GM19328 (cell line): Measurements from ENCODE around the gene LRP6.
"Not testable (repeated sequence)": the region's sequence is repeated elsewhere in the genome, so short reads cannot be mapped to it uniquely, and the experiment has no call there.

ENCODE experiments used
- ATAC-seq: cut with Tn5 transposase; IDR thresholded peaks from one replicate; pipeline ENCODE4 v1.9.1; 2021; ENCODE audit warnings: mild to moderate bottlenecking, moderate library complexity; ENCODE audit not compliant: unreplicated experiment

The LRP6 gene

DNA sequence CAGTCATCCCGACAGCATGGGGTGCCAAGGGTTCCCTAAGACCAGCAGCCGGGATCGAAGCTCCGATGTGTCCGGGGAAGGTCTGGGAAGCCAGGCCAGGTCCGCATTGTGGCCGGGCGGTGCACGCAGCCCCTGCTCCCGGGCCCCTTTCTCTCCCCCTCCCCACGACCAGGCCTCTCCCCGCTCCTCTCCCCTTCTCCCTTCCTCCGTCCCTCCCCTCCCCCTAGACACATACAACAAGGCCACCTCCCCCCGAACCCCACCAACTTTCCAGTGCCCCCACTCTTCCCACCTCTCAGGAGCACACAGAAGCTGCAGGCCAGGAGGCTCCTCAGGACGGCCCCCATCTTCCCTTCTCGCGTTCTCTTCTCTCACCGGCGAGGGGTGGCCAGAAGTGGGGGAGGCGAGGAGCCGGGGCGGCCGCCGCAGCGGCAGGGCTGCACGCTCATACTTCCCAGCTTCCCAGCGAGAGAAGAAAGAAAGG lies 413 bp downstream of the LRP6 start:
- peak; percentile 28 for ATAC-seq

DNA sequence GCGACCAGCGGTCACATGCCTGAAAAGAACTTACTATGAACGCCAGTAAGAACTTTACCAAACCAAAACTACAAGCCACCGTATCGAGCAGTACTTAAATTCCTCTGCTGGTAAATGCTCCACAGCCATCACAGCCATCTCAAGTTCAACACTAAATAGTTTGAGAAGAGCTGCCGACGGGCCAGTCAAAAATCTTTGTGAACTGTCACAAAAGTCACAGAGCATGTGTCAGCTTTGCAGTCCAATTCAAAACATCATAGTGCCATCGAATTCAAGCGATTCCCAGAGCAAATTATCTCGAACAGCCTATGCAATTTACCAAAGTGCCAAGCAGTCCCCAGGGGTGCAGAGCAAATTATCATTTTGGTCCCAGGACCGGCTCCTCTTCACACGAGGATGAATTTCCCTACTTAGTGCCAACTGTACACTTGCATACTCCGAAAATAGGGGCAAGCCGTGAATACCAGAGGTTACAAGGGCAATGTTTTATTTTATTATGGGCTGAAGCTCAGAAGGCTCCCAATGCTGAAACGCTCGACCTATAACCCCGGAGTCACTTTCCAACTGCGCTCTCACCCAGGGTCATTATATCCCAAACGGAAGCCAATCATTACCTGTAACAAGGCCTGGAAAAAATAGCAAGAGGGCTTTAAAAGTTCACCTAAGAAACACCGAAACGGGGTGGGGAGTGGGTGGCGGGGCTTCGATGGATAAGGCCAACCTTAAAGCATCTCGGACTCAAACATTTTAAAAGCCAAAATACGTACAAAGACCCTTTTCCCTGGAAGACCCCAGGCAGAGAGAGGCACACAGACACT lies 1.1 kb downstream of the LRP6 start:
- ATAC-seq, result no peak

DNA sequence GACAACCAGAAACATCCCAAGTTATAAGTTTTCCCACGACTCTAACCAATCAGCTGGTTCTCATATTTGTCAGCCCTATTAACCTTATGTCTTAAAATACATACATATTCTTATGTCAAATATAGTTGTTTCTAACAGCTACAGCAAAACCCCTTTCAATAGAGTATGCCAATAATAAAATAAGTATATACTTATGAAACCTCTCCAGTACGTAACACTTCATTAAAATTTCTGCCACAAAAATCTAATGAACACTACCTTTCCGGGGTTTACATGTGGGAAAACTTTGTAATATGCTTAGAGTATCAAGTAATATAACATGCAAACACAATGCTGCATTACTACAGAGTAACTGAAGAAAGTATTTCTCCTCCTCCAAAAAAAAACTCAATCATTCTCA lies 1.8 kb downstream of the LRP6 start:
- ATAC-seq, result no peak

DNA sequence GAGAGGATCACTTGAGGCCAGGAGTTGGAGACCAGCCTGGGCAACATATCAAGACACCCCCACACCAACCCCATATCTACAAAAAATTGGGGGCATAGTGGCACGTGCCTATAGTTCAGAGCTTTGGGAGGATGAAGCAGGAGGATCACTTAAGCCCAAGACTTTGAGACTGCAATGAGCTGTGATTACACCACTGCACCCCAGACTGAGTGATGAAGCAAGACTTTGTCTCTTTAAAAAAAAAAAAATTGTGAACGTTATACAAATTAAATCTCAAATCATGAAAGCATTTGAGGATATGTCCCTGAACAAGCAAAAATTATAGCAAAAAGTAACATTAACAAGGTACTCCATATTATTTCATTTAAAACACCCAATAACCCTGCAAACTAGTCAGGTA lies 2.9 kb downstream of the LRP6 start:
- no peak for ATAC-seq

DNA sequence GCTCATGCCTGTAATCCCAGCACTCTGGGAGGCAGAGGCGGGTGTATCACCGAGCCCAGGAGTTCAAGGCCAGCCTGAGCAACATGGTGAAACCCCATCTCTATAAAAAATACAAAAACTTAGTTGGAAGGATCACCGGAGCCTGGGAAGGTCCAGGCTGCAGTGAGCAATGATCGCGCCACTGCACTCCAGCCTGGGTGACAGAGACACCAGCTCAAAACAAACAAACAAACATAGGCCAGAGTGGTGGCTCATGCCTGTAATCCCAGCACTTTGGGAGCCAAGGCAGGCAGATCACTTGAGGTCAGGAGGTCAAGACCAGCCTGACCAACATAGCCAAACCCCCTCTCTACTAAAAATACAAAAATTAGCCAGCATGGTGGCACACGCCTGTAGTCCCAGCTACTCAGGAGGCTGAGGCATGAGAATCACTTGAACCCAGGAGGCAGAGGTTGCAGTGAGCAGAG lies 10.5 kb downstream of the LRP6 start:
- not testable (repeated sequence) for ATAC-seq

DNA sequence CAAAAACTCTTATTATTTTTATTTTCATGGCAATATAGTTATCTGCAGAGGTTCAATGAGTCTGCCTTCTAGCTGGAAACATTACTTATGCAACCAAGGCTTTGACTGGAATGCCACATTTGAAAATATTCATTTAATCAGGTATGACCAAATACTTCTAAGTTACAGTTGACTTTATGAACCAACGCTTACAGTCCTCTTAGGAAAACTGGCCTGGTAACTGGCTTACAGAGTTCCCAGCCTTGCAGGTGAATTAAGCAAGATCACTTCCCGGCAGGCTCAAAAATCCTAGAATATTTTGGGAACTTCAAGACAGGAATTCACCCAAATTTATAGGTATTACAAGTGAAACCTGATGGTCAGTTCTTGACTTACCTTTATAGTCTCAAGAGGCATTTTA lies 12.3 kb downstream of the LRP6 start:
- no peak for ATAC-seq

DNA sequence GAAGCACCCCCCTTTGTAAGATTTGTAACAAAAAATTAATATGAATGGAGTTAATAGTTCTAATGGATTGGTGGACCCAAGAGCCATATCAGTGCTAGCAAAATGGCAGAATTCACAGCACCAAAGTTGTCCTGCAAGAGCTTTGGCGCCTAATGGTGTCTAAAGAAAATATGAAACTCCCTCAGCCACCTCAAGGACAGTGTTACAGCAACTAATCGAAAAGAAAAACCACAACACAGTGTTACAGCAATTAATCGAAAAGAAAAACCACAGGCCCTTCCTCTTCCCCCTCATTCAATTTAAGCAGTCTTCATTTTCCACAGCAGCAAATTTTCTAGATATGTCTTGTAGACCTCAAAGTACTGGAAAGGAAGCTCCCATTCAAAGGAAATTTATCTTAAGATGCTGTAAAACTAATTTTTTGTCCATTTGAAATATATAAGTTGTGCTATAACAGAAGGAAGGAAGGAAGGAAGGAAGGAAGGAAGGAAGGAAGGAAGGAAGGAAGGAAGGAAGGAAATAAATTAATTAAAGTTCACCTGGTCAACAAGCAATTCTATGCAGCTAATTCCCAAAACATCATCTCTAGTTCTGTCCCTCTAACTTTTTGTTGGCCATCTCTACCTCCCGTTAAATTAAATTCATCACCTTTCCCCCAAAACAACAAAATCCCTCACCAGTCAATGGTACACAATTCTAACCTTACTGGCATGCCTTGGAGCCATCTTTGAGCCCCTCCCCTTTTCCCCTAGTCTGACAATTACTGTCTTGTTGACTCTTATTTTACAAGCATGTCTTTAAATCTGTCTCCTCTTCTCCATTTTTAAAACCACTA lies 17.4 kb downstream of the LRP6 start:
- ATAC-seq, result no peak

DNA sequence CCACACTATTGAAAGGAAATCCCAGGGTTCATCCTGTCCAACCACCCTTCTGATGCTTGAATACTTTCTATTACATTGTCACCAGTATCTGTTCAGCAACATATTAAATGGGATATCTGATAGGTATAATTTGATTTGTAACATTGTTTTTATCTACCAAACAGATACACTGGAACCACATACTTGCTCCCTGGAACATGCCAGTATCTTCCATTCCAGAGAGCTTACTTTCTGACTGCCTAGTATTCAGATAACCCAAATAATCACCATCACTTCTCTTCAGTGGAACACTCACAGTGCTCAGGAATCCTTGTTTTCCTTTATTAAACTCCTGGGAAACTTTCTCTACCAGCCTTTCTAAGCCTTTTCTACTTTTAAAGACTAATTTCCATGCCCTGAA lies 19.3 kb downstream of the LRP6 start:
- no peak for ATAC-seq

DNA sequence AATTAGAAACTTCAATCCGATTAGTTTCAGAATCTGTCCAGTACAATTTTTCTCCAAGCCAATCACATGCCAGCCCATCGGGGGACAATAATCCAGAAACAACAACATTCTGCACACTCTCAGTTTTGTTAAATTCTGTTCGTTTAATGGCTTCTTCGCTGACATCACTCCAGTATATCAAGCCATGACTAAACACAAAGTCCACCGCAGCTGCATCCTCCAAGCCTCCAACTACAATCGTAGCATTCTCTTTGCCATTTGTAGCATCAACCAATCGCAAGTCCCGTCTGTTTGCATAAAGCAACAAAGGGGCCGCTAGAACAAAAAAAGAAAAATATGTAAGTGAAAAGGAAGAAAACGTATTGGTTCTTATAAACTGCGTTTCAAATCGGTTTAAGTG lies 22.5 kb downstream of the LRP6 start:
- ATAC-seq, result no peak

DNA sequence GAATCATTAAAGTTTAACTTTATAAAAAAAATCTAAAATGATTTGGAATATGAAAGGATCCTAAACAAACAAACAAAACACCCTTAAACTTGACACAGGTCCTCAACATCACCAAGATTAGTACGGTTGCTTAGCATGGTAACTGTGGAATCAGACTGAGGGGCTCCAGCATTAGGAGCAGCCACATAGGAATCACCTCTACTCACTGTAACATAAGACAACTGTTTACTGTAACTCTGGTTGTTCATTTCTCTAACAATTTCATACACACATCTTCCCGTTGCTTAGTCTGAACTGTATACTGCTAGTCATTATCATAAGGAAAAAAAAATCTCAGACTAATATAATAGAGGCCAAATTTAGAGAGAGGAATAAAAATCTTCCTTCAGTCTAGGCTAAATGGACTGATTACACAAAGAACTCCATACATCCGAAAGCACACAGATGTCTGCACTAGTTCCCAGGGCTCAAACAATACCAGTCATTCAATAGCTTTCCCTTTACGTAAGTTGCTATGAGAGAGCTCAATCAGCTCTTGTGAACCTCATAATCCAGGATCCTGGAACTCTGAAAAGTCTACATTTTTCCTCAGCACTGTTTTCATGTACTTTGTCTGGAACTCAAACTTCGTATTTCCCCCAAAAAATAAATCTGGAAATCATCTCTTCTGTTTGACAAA lies 26.0 kb downstream of the LRP6 start:
- no peak for ATAC-seq

DNA sequence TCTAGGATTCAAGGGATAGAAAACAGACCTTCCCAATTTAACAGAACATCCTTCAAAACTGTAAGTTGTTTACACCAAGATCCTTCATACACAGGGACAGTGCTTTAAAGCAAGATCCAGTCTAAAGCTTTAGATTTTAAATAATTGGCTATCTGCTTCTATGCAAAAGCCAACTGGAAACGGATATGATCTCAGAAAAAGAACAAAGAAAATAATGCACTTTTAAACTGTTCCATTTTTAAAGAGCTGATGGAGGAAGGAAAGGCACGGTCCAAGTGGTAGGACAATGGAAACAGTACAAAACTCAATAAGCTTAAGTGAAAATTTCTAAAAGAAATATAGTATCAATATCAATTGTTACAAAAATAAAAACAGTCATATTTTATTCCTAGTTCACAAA lies 27.7 kb downstream of the LRP6 start:
- no peak for ATAC-seq

DNA sequence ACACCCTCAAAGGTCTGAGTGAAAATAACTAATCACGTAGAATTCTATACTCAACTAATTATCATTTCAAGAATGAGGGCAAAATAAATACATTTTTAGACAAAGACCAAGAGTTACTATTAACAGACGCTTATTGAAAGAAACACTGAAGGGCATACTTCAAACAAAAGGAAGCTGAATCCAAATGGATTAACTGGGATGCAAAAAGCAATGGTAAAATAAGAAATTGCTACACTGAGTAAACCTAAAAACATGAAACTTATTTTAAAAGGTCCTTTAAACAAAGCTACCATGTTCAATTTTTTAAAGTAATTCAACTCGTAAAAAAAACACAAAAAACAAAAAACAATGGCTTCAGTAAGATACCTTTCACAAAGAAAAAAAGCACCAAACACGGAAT lies 28.2 kb downstream of the LRP6 start:
- no peak for ATAC-seq

DNA sequence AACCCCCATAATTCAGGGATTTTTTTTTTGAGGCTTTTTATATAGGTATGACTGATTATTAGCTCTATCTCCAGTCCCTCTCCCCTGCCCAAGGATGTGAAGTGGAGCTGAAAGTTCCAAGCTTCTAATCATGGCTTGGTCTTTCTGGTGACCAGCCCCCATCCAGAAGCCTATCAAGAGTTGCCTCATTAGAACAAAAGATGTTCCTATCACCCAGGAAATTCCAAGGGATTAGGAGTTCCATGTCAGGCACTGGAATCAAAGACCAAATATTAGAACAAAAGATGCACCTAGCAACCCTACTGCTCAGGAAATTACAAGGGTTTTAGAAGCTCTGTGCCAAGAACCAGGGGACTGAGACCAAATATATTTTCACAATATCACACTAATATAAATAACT lies 29.9 kb downstream of the LRP6 start:
- no peak for ATAC-seq

DNA sequence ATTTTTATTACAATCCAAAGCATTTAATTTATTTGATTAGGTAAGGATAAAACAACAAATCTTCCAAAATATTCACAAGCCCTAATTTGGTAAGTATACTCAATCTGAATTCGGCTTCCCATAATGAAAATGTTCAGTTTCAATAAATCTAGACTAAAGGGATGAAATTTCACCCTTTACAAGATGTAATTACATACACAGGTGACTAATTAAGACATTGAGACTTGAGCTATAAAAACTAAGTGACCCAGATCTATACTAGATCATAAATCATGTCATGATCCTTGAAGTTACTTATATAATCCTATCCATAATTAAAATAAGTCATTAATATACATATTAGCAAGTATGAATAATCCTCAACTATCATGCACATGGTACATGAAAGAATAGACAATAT lies 36.6 kb downstream of the LRP6 start:
- no peak for ATAC-seq

DNA sequence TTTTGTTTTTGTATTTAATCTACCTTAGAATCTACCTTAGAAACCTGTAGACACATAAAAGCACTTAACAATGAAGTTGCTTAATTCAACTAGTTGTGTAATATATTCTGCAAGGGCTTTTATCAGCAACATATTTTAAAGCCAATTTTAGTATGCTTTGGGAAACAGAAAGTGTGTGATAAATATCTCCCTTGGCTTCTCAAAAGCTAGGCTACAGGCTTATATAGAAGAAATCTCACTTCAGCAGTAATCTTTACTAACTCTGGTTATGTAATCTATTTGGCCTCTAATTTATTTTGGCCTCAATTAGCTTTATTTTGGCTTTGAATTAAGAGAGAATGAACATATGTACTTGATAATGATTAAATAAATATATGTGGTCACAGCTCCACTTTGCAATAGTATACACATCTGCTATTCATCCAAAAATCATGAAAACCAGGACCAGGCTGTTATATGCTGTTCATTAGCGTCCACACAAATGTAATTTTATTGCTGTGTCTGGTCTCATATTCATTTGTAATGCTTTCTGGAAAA lies 37.2 kb downstream of the LRP6 start:
- no peak for ATAC-seq

DNA sequence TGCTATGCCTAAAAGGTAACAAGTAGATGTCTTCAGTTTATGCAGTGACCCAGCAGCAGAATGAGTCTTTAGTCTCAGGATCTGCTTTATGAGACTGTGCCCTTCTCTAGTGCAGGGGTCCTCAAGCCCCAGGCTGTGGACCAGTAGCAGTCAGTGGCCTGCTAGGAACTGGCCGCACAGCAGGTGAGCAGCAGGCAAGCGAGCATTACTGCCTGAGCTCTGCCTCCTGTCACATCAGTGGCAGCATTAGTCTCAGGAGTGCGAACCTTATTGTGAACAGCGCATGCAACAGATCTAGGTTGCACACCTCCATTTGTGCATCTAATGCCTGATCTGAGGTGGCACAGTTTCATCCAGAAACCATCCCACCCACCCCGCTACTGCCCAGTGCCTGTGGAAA lies 38.4 kb downstream of the LRP6 start:
- ATAC-seq, result no peak

DNA sequence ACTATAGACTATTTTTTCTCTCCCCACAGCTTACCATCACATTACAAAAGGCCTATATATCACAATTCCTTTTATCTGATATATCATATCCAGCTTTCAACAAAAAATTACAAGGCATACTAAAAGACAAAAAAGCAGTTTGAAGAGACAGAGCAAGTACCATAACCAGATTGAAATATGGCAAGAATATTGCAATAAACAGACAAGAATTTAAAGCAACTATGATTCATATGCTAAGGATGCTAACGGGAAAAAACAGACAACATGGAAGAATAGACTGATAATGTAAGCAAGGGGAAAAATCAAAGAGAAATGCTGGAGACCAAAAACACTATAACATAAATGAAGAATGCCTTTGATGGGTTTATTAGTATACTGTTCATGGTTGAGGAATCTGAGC lies 40.7 kb downstream of the LRP6 start:
- no peak for ATAC-seq

DNA sequence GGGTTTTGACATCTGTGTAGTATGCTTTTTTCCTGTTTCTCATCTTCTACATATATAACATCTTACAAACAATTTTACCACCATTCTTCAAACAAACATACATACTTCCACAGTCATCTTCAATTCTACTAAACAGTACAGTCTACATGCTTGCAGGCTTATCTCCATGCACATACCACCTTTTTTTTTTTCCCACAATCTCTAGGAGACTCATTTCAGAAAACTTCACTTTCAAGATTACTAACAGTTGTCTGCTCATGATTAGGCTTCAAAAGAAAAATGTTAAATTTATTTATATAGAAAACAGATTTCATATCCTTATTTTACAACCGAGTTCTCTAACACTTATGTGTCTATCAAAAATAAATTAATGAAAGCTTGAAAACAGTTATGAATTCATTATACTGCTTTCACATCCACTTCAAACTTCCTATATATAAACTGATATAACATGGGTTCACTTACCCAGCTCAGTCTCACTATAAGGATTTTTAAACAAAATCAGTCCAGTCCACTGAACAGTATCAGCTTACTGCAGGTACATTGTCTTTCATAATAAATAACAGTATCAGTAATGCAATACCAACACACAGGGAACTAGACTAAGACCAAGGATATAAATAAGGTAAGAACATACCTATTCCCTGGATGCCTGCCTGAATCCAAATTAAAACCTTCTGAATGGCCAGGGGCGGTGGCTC lies 42.5 kb downstream of the LRP6 start:
- no peak for ATAC-seq

DNA sequence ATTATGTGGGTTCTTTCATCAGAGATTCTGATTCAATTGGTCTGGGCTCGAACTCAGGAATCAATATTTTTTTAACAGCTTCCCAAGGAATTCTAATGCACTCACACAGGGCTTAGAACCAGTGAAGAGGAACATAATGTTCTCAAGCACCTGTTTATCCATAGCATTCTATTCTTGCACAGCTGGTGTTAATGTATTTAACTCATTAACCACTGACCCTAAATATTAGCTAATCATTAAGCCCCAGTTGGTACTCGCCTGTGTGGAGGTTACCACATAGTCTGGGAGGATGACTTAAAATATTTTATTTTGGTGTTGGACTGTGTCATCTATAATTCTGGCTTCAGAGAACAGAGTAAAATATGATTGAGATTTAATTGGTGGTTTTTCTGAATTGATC lies 45.3 kb downstream of the LRP6 start:
- no peak for ATAC-seq

DNA sequence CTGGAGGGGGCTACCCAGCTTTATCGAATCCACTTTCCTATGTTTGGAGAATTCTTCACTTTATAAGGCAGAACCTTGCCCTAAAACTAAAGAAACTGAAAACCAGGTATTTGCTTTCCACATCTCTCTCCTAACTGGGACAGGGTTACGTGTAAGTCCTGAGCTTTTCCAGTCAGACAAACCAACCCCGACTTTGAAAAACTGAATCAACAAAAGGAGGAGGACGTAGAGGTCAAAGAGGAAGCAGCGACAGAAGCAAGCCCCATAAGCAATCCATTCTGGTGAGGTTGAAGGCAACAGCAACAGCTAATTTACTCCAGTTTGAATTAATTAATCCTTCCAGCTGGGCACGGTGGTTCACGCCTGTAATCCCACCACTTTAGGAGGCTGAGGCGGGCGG lies 47.2 kb downstream of the LRP6 start:
- ATAC-seq, result no peak

DNA sequence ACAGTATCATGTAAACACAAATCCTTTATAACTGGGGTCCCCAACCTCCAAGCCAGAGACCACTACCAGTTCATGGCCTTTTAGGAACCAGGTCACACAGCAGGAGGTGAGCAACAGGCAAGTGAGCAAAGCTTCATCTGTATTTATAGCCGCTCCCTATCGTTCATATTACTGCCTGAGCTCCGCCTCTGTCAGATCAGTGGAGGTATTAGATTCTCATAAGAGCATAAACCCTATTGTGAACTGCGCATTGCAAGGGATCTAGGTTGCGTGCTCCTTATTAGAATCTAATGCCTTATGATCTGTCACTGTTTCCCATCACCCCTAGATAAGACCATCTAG lies 49.9 kb downstream of the LRP6 start:
- ATAC-seq, result no peak
